ENCODE measurements around the gene ARSB.

Gene ARSB

GRCh38 chr5:79005936-79006631, 21.0 kb upstream of the ARSB start:
- H3K18ac ChIP-seq (ENCODE audit: low read length): no peak overlapping the region
- H3K79me1 ChIP-seq (ENCODE audit: low read length): no peaks in the 10 kb centered on the region
- no peak overlapping the region for H3K9ac ChIP-seq (ENCODE audit: low read length)
- no peak overlapping the region for H3K27ac ChIP-seq (ENCODE audit: low read depth, low read length)
- no peaks in the 10 kb centered on the region for H3K4me1 ChIP-seq (ENCODE audit: control insufficient read depth in 1 of 2, insufficient read depth in 2 of 2, low read length in 2 of 2)
- H2BK120ac ChIP-seq (ENCODE audit: insufficient read depth, low read length, poor library complexity): no peak overlapping the region
- H2BK12ac ChIP-seq (ENCODE audit: low read length): no peak overlapping the region
- H3K14ac ChIP-seq (ENCODE audit: low read length): no peak overlapping the region
- H4K12ac ChIP-seq (ENCODE audit: low read depth, low read length): no peak overlapping the region
- H4K91ac ChIP-seq (ENCODE audit: low read depth, low read length): no peak overlapping the region
- no CpG with 5 or more reads among the region's 6 CpGs for WGBS (ENCODE audit: extremely low coverage, insufficient coverage, insufficient read length)
- no peak overlapping the region for H2BK5ac ChIP-seq (ENCODE audit: low read depth, low read length, poor library complexity)
- H3K4me2 ChIP-seq (ENCODE audit: low read length): no peak overlapping the region
- no peak overlapping the region for H3K4me3 ChIP-seq (ENCODE audit: low read depth, low read length)
- no peak overlapping the region for H3K4ac ChIP-seq (ENCODE audit: low read depth, low read length)
- DNase-seq: no peak
- no peaks in the 10 kb centered on the region for H3K36me3 ChIP-seq (ENCODE audit: control insufficient read depth in 1 of 2, insufficient read depth in 2 of 2, low read length in 2 of 2)
- H3K79me2 ChIP-seq (ENCODE audit: control insufficient read depth, insufficient read depth, low read length, poor library complexity): no peaks in the 10 kb centered on the region
- no peaks in the 10 kb centered on the region for H3K27me3 ChIP-seq (ENCODE audit: insufficient read depth, low read length)
- no peak overlapping the region for H2AFZ ChIP-seq (ENCODE audit: insufficient read depth, low read length, poor library complexity)
- H3K23ac ChIP-seq (ENCODE audit: low read length): no peak overlapping the region
- no peak overlapping the region for H2AK5ac ChIP-seq (ENCODE audit: low read length)
- H4K8ac ChIP-seq (ENCODE audit: low read depth, low read length): no peak overlapping the region
- no peaks in the 10 kb centered on the region for H3K9me3 ChIP-seq (ENCODE audit: insufficient read depth, low read depth, low read length)

GRCh38 chr5:79005151-79005550, 20.0 kb upstream of the ARSB start:
- Histone ChIP-seq H3K27ac (ENCODE audit: low read depth, low read length) (no peak overlapping the region), H3K79me1 (ENCODE audit: low read length) (no peaks in the 10 kb centered on the region), H3K9me3 (ENCODE audit: insufficient read depth, low read depth, low read length) (no peaks in the 10 kb centered on the region), H4K8ac (ENCODE audit: low read depth, low read length) (no peak overlapping the region), H2AFZ (ENCODE audit: insufficient read depth, low read length, poor library complexity) (no peak overlapping the region), H3K27me3 (ENCODE audit: insufficient read depth, low read length) (no peaks in the 10 kb centered on the region), H3K4ac (ENCODE audit: low read depth, low read length) (no peak overlapping the region), H2BK12ac (ENCODE audit: low read length) (no peak overlapping the region), H2BK120ac (ENCODE audit: insufficient read depth, low read length, poor library complexity) (no peak overlapping the region), H3K4me1 (ENCODE audit: control insufficient read depth in 1 of 2, insufficient read depth in 2 of 2, low read length in 2 of 2) (no peaks in the 10 kb centered on the region), H3K4me3 (ENCODE audit: low read depth, low read length) (no peak overlapping the region), H3K9ac (ENCODE audit: low read length) (no peak overlapping the region), H3K23ac (ENCODE audit: low read length) (no peak overlapping the region), H3K14ac (ENCODE audit: low read length) (no peak overlapping the region), H3K18ac (ENCODE audit: low read length) (no peak overlapping the region), H4K12ac (ENCODE audit: low read depth, low read length) (no peak overlapping the region), H2AK5ac (ENCODE audit: low read length) (no peak overlapping the region), H3K4me2 (ENCODE audit: low read length) (no peak overlapping the region), H2BK5ac (ENCODE audit: low read depth, low read length, poor library complexity) (no peak overlapping the region), H3K36me3 (ENCODE audit: control insufficient read depth in 1 of 2, insufficient read depth in 2 of 2, low read length in 2 of 2) (no peaks in the 10 kb centered on the region), H3K79me2 (ENCODE audit: control insufficient read depth, insufficient read depth, low read length, poor library complexity) (no peaks in the 10 kb centered on the region), H4K91ac (ENCODE audit: low read depth, low read length) (no peak overlapping the region)
- WGBS (ENCODE audit: extremely low coverage, insufficient coverage, insufficient read length): no CpG with 5 or more reads among the region's 4 CpGs
- DNase-seq: no peak

DNA sequence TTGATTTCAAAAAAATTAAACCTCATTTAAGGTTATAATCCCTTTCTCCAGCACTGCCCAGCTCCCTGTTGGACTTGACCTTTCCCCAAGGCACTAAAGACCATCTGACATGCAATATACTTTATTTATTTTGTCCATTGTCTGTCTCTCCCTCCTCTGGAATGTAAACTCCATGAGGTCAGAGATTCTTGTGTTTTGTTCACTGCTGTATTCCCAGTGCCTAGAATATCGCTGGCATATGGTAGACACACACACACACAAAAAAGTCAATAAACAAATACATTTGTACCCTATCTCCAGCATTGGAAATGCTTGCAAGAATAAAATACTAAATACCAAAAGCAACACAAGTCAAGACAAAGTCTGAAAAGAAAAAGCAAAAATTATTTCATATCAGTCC, 17.3 kb upstream of the ARSB start:
- H2AK5ac ChIP-seq (ENCODE audit: low read length): no peak overlapping the region
- WGBS (ENCODE audit: extremely low coverage, insufficient coverage, insufficient read length): no CpG with 5 or more reads among the region's 1 CpG

GRCh38 chr5:79001471-79001870, 16.4 kb upstream of the ARSB start:
- no peak overlapping the region for H3K4me2 ChIP-seq (ENCODE audit: low read length)
- no peaks in the 10 kb centered on the region for H3K36me3 ChIP-seq (ENCODE audit: control insufficient read depth in 1 of 2, insufficient read depth in 2 of 2, low read length in 2 of 2)
- no peak overlapping the region for H2AFZ ChIP-seq (ENCODE audit: insufficient read depth, low read length, poor library complexity)
- H3K4me3 ChIP-seq (ENCODE audit: low read depth, low read length): no peak overlapping the region
- no peak overlapping the region for H2AK5ac ChIP-seq (ENCODE audit: low read length)
- no peak overlapping the region for H3K14ac ChIP-seq (ENCODE audit: low read length)
- DNase-seq: no peak
- H2BK12ac ChIP-seq (ENCODE audit: low read length): no peak overlapping the region
- H2BK120ac ChIP-seq (ENCODE audit: insufficient read depth, low read length, poor library complexity): no peak overlapping the region
- H3K27me3 ChIP-seq (ENCODE audit: insufficient read depth, low read length): no peaks in the 10 kb centered on the region
- H4K8ac ChIP-seq (ENCODE audit: low read depth, low read length): no peak overlapping the region
- no peak overlapping the region for H3K27ac ChIP-seq (ENCODE audit: low read depth, low read length)
- no peaks in the 10 kb centered on the region for H3K79me1 ChIP-seq (ENCODE audit: low read length)
- H3K4ac ChIP-seq (ENCODE audit: low read depth, low read length): no peak overlapping the region
- H4K12ac ChIP-seq (ENCODE audit: low read depth, low read length): no peak overlapping the region
- no peaks in the 10 kb centered on the region for H3K4me1 ChIP-seq (ENCODE audit: control insufficient read depth in 1 of 2, insufficient read depth in 2 of 2, low read length in 2 of 2)
- no peak overlapping the region for H3K23ac ChIP-seq (ENCODE audit: low read length)
- no peak overlapping the region for H4K91ac ChIP-seq (ENCODE audit: low read depth, low read length)
- H3K9me3 ChIP-seq (ENCODE audit: insufficient read depth, low read depth, low read length): no peaks in the 10 kb centered on the region
- no peak overlapping the region for H3K9ac ChIP-seq (ENCODE audit: low read length)
- no peak overlapping the region for H3K18ac ChIP-seq (ENCODE audit: low read length)
- no peaks in the 10 kb centered on the region for H3K79me2 ChIP-seq (ENCODE audit: control insufficient read depth, insufficient read depth, low read length, poor library complexity)
- H2BK5ac ChIP-seq (ENCODE audit: low read depth, low read length, poor library complexity): no peak overlapping the region

More for the DNA sequence above, 17.3 kb upstream of the ARSB start:
- no peak overlapping the region for H3K27ac ChIP-seq (ENCODE audit: low read depth, low read length)
- H2BK5ac ChIP-seq (ENCODE audit: low read depth, low read length, poor library complexity): no peak overlapping the region
- H4K91ac ChIP-seq (ENCODE audit: low read depth, low read length): no peak overlapping the region
- no peak overlapping the region for H2BK12ac ChIP-seq (ENCODE audit: low read length)
- no peak for DNase-seq
- H3K4me1 ChIP-seq (ENCODE audit: control insufficient read depth in 1 of 2, insufficient read depth in 2 of 2, low read length in 2 of 2): no peaks in the 10 kb centered on the region
- H4K12ac ChIP-seq (ENCODE audit: low read depth, low read length): no peak overlapping the region
- no peak overlapping the region for H3K4me2 ChIP-seq (ENCODE audit: low read length)
- no peaks in the 10 kb centered on the region for H3K36me3 ChIP-seq (ENCODE audit: control insufficient read depth in 1 of 2, insufficient read depth in 2 of 2, low read length in 2 of 2)
- no peaks in the 10 kb centered on the region for H3K27me3 ChIP-seq (ENCODE audit: insufficient read depth, low read length)
- no peak overlapping the region for H3K9ac ChIP-seq (ENCODE audit: low read length)
- no peak overlapping the region for H3K23ac ChIP-seq (ENCODE audit: low read length)
- H3K79me2 ChIP-seq (ENCODE audit: control insufficient read depth, insufficient read depth, low read length, poor library complexity): no peaks in the 10 kb centered on the region
- no peak overlapping the region for H3K18ac ChIP-seq (ENCODE audit: low read length)
- no peaks in the 10 kb centered on the region for H3K79me1 ChIP-seq (ENCODE audit: low read length)
- H4K8ac ChIP-seq (ENCODE audit: low read depth, low read length): no peak overlapping the region
- no peaks in the 10 kb centered on the region for H3K9me3 ChIP-seq (ENCODE audit: insufficient read depth, low read depth, low read length)
- no peak overlapping the region for H2AFZ ChIP-seq (ENCODE audit: insufficient read depth, low read length, poor library complexity)
- H3K4me3 ChIP-seq (ENCODE audit: low read depth, low read length): no peak overlapping the region
- H3K4ac ChIP-seq (ENCODE audit: low read depth, low read length): no peak overlapping the region
- no peak overlapping the region for H3K14ac ChIP-seq (ENCODE audit: low read length)
- H2BK120ac ChIP-seq (ENCODE audit: insufficient read depth, low read length, poor library complexity): no peak overlapping the region

All from trophoblast cell (in vitro differentiated cells and primary cell).